Measurements from ENCODE around the gene NTM. TPM values are rescaled to one million over a fixed set of nuclear protein-coding genes. Genes with fewer than 3 reads are reported as not detected.

NTM gene
- total and polyA plus RNA-seq, 2 of the 8 experiments (the other 6 are each of a cell fraction or from before 2014, with no cell fraction given): 13.4 to 20.0 TPM

DNA sequence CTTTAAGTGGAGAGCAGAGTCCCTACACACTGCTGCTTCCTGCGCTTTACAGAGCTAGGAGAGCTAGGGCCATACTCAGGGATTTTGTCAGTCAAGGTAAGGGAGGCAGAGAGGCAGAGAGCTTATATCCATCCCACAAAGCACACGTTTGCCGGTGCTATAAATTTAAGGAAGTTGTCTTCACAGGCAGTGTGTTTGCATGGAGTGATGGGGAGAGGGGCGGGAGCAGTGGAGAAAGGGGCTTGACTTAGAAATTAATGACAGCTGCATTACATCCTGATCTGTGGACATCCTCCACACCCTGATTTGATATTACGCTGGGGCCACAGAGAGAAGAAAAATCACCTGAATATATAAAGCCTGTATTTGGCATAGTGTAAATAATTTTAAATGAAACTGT is 84.1 kb downstream of the NTM start:
- H3K23me2 ChIP-seq (ENCODE audit: low read depth, low read length): no peaks in the 10 kb centered on the region
- FAIRE-seq: no peak
- TF ChIP-seq TBP (IDR thresholded peaks at IDR 0.05; ENCODE audit: low read depth, low read length) (no peak), BRCA1 (IDR thresholded peaks at IDR 0.05; ENCODE audit: low read depth, low read length) (no peak), EP300 (IDR thresholded peaks at IDR 0.05; ENCODE audit: borderline replicate concordance in 1 of 2, low read depth in 2 of 2, low read length in 2 of 2) (no peak), PHF8 (conservative IDR thresholded peaks at IDR 0.05; ENCODE audit: low read depth, low read length) (no peak), RAD21 (IDR thresholded peaks at IDR 0.05 in 1 of 2, conservative IDR thresholded peaks at IDR 0.05 in 1 of 2; ENCODE audit: low read depth in 2 of 2, low read length in 2 of 2) (no peak)
- TF ChIP-seq, protein P1, sequence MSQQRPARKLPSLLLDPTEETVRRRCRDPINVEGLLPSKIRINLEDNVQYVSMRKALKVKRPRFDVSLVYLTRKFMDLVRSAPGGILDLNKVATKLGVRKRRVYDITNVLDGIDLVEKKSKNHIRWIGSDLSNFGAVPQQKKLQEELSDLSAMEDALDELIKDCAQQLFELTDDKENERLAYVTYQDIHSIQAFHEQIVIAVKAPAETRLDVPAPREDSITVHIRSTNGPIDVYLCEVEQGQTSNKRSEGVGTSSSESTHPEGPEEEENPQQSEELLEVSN (IDR thresholded peaks at IDR 0.05): no peak
- TF ChIP-seq, protein P2, sequence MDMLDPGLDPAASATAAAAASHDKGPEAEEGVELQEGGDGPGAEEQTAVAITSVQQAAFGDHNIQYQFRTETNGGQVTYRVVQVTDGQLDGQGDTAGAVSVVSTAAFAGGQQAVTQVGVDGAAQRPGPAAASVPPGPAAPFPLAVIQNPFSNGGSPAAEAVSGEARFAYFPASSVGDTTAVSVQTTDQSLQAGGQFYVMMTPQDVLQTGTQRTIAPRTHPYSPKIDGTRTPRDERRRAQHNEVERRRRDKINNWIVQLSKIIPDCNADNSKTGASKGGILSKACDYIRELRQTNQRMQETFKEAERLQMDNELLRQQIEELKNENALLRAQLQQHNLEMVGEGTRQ (IDR thresholded peaks at IDR 0.05; ENCODE audit: low read length): no peak
- no peak overlapping the region for H3K4ac ChIP-seq (replicated peaks; ENCODE audit: insufficient read length, low read depth, low read length)
- no peak overlapping the region for H3K14ac ChIP-seq (ENCODE audit: insufficient read length)
- H2BK120ac ChIP-seq (replicated peaks; ENCODE audit: low read depth, low read length): no peak overlapping the region
- H4K20me1 ChIP-seq (replicated peaks in 1 of 2; ENCODE audit: control insufficient read depth in 1 of 2, insufficient read depth in 2 of 2, low read length in 2 of 2): no peaks in the 10 kb centered on the region
- H3K27ac ChIP-seq (ENCODE audit: low read depth, low read length): no peak overlapping the region
- no peak overlapping the region for H2BK15ac ChIP-seq (ENCODE audit: low read length)
- no peak overlapping the region for H2BK12ac ChIP-seq (ENCODE audit: low read depth, low read length)
- no peak overlapping the region for H3K9ac ChIP-seq (replicated peaks in 1 of 4; ENCODE audit: extremely low read depth in 1 of 4, low read depth in 3 of 4, low read length in 3 of 4)
- H3K23ac ChIP-seq (ENCODE audit: insufficient read length): no peak overlapping the region
- no peak overlapping the region for H2BK20ac ChIP-seq (ENCODE audit: low read length)
- WGBS, 2 experiments (ENCODE audit: extremely low coverage in 1 of 2, insufficient coverage in 1 of 2, insufficient read length in 1 of 2, insufficient replicate concordance in 2 of 2, low coverage in 1 of 2, low lambda C conversion rate in 2 of 2, missing lambda C conversion rate in 1 of 2): 91% methylated on average over 5 of the region's 5 CpGs; no CpG with 5 or more reads in 1 of the 2 experiments
- H2AFZ ChIP-seq (ENCODE audit: low read length): no peak overlapping the region
- no peak overlapping the region for H4K91ac ChIP-seq (replicated peaks; ENCODE audit: insufficient read length, low read length)
- H3K79me1 ChIP-seq (ENCODE audit: low read depth, low read length): no peaks in the 10 kb centered on the region
- H3K79me2 ChIP-seq (ENCODE audit: control insufficient read depth in 1 of 2, insufficient read depth in 2 of 2, low read length in 2 of 2): no peaks in the 10 kb centered on the region
- no peak overlapping the region for H2AK5ac ChIP-seq (ENCODE audit: low read depth, low read length)
- POLR2A ChIA-PET (ENCODE audit: partially characterized antibody): no interaction called here
- H4K8ac ChIP-seq (ENCODE audit: extremely low read depth, insufficient read depth, low read length): no peak overlapping the region
- H3K9me3 ChIP-seq (ENCODE audit: insufficient read depth in 2 of 2, low read depth in 1 of 2, low read length in 1 of 2): peaks cover 0 to 7% of the 10 kb centered on the region in 2 experiments; a peak in 1 of 4 replicates
- H3K4me1 ChIP-seq (replicated peaks in 1 of 4; ENCODE audit: control insufficient read depth in 3 of 4, insufficient read depth in 4 of 4, low read length in 3 of 4): peaks cover 0 to 6% (median 3%) of the 10 kb centered on the region in 4 experiments; a peak in 3 of 7 replicates
- no peaks in the 10 kb centered on the region for H3K36me3 ChIP-seq (ENCODE audit: control insufficient read depth in 2 of 4, insufficient read depth in 4 of 4, low read length in 3 of 4)
- no peak overlapping the region for H2BK5ac ChIP-seq (ENCODE audit: low read depth, low read length)
- H3K56ac ChIP-seq (replicated peaks; ENCODE audit: insufficient read length, low read depth, low read length): no peak overlapping the region
- DNase-seq (ENCODE audit: low read depth in 1 of 2, low spot score in 2 of 2): no peak
- CTCF ChIA-PET (ENCODE audit: partially characterized antibody): interaction anchor here (0.8 to 13.1 kb wide), 6 partner anchors 13 to 400 kb away, joined by 3 to 149 read pairs (median 4); no protein-coding TSS in a partner anchor
- H3K4me2 ChIP-seq (ENCODE audit: insufficient read depth in 1 of 2, low read depth in 2 of 2, low read length in 2 of 2): no peak overlapping the region
- no peaks in the 10 kb centered on the region for H3K27me3 ChIP-seq (replicated peaks in 1 of 4; ENCODE audit: control insufficient read depth in 3 of 4, extremely low read depth in 1 of 4, insufficient read depth in 3 of 4, low read length in 3 of 4)
- no peak overlapping the region for H3K18ac ChIP-seq (ENCODE audit: extremely low read depth, low read length)
- no peak overlapping the region for H4K5ac ChIP-seq (ENCODE audit: insufficient read length, low read depth, low read length)
- H3K4me3 ChIP-seq (ENCODE audit: extremely low read depth in 1 of 4, insufficient read depth in 2 of 4, low read depth in 3 of 4, low read length in 4 of 4): no peak overlapping the region
